ENCODE data around the gene PAX3. TPM values are rescaled to one million over a fixed set of nuclear protein-coding genes. Genes with fewer than 3 reads are reported as not detected.

The PAX3 gene
- total RNA-seq, 4 donors from 2014 or later = not detected

- Histone ChIP-seq H3K4me1 (no peaks in the 10 kb centered on the region), H3K9me3 (no peaks in the 10 kb centered on the region), H3K4me3 (no peak overlapping the region), H3K27ac (no peak overlapping the region), H3K27me3 (peaks cover 54% of the 10 kb centered on the region), H3K36me3 (no peaks in the 10 kb centered on the region)
- intact Hi-C loops (cut with DNase I; ENCODE audit: low total_unique reads) = no loop called here
- TF ChIP-seq EP300 (IDR thresholded peaks at IDR 0.05; ENCODE audit: low read depth) = no peak
- no peak for TF ChIP-seq POLR2AphosphoS5 (IDR thresholded peaks at IDR 0.05)
- no peak for TF ChIP-seq CTCF (IDR thresholded peaks at IDR 0.05)
- no peak for TF ChIP-seq POLR2A (IDR thresholded peaks at IDR 0.05)
- in situ Hi-C loops (cut with MboI; ENCODE audit: low pct_ligation_motif_present in 1 of 4, low pct_unique_long_range_greater_than_20kb in 1 of 4, low sequenced_read_pairs in 3 of 4) = no loop called here
- no peak for DNase-seq
Observed at GRCh38 chr2:222242532-222242931, 56.3 kb downstream of the PAX3 start.

- 13 to 19% methylated on average over 10 of the region's 10 CpGs for WGBS, 2 donors (ENCODE audit: low coverage in 1 of 2)
Observed at GRCh38 chr2:222241128-222241870, 57.5 kb downstream of the PAX3 start.

GRCh38 chr2:222240676-222241049 lies 58.1 kb downstream of the PAX3 start:
- Histone ChIP-seq H3K9me3 (no peaks in the 10 kb centered on the region), H3K4me1 (no peaks in the 10 kb centered on the region), H3K4me3 (no peak overlapping the region), H3K27ac (no peak overlapping the region), H3K36me3 (no peaks in the 10 kb centered on the region), H3K27me3 (peaks cover 54% of the 10 kb centered on the region)
- TF ChIP-seq CTCF (IDR thresholded peaks at IDR 0.05) (no peak), POLR2A (IDR thresholded peaks at IDR 0.05) (no peak), EP300 (IDR thresholded peaks at IDR 0.05; ENCODE audit: low read depth) (no peak), POLR2AphosphoS5 (IDR thresholded peaks at IDR 0.05) (no peak)
- 19 to 26% methylated on average over 5 of the region's 5 CpGs for WGBS, 2 donors (ENCODE audit: low coverage in 1 of 2)
- DNase-seq = no peak
- intact Hi-C loops (cut with DNase I; ENCODE audit: low total_unique reads) = no loop called here
- in situ Hi-C loops (cut with MboI; ENCODE audit: low pct_ligation_motif_present in 1 of 4, low pct_unique_long_range_greater_than_20kb in 1 of 4, low sequenced_read_pairs in 3 of 4) = no loop called here

More at GRCh38 chr2:222241128-222241870, 57.5 kb downstream of the PAX3 start:
- no peak for TF ChIP-seq CTCF (IDR thresholded peaks at IDR 0.05)
- no peak for TF ChIP-seq POLR2AphosphoS5 (IDR thresholded peaks at IDR 0.05)
- TF ChIP-seq POLR2A (IDR thresholded peaks at IDR 0.05) = no peak
- no peak for TF ChIP-seq EP300 (IDR thresholded peaks at IDR 0.05; ENCODE audit: low read depth)
- H3K36me3 ChIP-seq = no peaks in the 10 kb centered on the region
- intact Hi-C loops (cut with DNase I; ENCODE audit: low total_unique reads) (no loop called here), in situ Hi-C loops (cut with MboI; ENCODE audit: low pct_ligation_motif_present in 1 of 4, low pct_unique_long_range_greater_than_20kb in 1 of 4, low sequenced_read_pairs in 3 of 4) (no loop called here)
- H3K27me3 ChIP-seq = peaks cover 54% of the 10 kb centered on the region
- no peaks in the 10 kb centered on the region for H3K4me1 ChIP-seq
- no peak overlapping the region for H3K27ac ChIP-seq
- DNase-seq = no peak
- no peak overlapping the region for H3K4me3 ChIP-seq
- no peaks in the 10 kb centered on the region for H3K9me3 ChIP-seq

GRCh38 chr2:222239945-222240675 lies 58.7 kb downstream of the PAX3 start:
- no peak for TF ChIP-seq POLR2AphosphoS5 (IDR thresholded peaks at IDR 0.05)
- no peak for TF ChIP-seq EP300 (IDR thresholded peaks at IDR 0.05; ENCODE audit: low read depth)
- no peak for TF ChIP-seq CTCF (IDR thresholded peaks at IDR 0.05)
- no peak for TF ChIP-seq POLR2A (IDR thresholded peaks at IDR 0.05)
- H3K4me1 ChIP-seq = no peaks in the 10 kb centered on the region
- no peaks in the 10 kb centered on the region for H3K9me3 ChIP-seq
- no peak for DNase-seq
- 7 to 13% methylated on average over 2 to 15 of the region's 15 CpGs for WGBS, 2 donors (ENCODE audit: low coverage in 1 of 2)
- H3K27ac ChIP-seq = no peak overlapping the region
- no peaks in the 10 kb centered on the region for H3K36me3 ChIP-seq
- H3K27me3 ChIP-seq = peaks cover 54% of the 10 kb centered on the region
- in situ Hi-C loops (cut with MboI; ENCODE audit: low pct_ligation_motif_present in 1 of 4, low pct_unique_long_range_greater_than_20kb in 1 of 4, low sequenced_read_pairs in 3 of 4) (no loop called here), intact Hi-C loops (cut with DNase I; ENCODE audit: low total_unique reads) (no loop called here)
- no peak overlapping the region for H3K4me3 ChIP-seq
